Measurements from ENCODE around the gene HINT3.

DNA sequence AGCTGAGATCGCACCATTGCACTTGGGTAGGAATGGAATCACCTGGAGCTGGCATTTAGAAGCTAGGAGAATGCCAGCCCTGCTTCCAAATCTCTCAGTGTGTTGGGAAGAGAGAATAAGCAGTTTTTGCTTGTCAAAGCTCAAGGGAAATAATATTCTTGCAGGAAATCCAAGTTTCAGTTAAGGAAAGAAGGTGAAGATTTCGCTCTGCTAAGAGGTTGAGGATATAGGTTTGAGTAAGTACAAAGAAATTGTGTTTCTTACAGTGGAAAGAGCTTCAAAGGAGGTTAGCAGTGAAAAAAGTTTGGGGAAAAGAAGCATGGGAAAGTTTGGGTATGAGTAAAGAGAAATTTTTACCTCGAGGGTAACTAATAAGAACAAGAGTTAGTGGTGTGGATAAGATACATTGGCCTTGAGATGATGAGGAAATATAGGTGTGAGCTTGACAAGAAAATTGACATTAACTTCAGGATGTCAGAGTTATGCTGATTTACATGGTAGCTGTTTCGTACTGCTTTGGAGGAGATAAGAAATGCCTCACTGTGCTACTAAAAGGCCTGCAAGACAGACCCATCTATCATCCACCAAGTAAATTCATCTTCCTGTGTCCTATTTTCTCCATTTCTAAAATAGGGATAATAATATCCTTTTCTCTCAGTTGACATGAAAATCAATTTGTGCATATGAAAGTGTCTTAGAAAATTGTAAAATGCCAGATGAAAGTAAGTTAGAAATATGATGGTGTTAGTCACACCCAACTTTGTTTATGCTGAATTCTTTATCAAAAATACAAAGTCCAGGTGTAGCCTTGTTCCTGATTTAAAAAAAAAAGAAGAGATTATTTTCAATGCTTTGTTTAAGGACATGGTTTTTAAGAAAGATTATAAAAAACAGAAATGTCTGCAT is 12.8 kb upstream of the HINT3 start:
- no peak for TF ChIP-seq POLR2A (IDR thresholded peaks at IDR 0.05)
- TF ChIP-seq, protein P1, sequence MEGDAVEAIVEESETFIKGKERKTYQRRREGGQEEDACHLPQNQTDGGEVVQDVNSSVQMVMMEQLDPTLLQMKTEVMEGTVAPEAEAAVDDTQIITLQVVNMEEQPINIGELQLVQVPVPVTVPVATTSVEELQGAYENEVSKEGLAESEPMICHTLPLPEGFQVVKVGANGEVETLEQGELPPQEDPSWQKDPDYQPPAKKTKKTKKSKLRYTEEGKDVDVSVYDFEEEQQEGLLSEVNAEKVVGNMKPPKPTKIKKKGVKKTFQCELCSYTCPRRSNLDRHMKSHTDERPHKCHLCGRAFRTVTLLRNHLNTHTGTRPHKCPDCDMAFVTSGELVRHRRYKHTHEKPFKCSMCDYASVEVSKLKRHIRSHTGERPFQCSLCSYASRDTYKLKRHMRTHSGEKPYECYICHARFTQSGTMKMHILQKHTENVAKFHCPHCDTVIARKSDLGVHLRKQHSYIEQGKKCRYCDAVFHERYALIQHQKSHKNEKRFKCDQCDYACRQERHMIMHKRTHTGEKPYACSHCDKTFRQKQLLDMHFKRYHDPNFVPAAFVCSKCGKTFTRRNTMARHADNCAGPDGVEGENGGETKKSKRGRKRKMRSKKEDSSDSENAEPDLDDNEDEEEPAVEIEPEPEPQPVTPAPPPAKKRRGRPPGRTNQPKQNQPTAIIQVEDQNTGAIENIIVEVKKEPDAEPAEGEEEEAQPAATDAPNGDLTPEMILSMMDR (IDR thresholded peaks at IDR 0.05) = no peak

Measured in body of pancreas (tissue), 4 donors.